GM19395 (cell line): ENCODE results near the gene PSTPIP2.
"Not testable (repeated sequence)": the region's sequence is repeated elsewhere in the genome, so short reads cannot be mapped to it uniquely, and the experiment has no call there.

ENCODE experiments used
- ATAC-seq: cut with Tn5 transposase; IDR thresholded peaks from one replicate; pipeline ENCODE4 v1.9.1; 2021; ENCODE audit warnings: mild to moderate bottlenecking, moderate library complexity; ENCODE audit not compliant: unreplicated experiment

PSTPIP2 gene

DNA sequence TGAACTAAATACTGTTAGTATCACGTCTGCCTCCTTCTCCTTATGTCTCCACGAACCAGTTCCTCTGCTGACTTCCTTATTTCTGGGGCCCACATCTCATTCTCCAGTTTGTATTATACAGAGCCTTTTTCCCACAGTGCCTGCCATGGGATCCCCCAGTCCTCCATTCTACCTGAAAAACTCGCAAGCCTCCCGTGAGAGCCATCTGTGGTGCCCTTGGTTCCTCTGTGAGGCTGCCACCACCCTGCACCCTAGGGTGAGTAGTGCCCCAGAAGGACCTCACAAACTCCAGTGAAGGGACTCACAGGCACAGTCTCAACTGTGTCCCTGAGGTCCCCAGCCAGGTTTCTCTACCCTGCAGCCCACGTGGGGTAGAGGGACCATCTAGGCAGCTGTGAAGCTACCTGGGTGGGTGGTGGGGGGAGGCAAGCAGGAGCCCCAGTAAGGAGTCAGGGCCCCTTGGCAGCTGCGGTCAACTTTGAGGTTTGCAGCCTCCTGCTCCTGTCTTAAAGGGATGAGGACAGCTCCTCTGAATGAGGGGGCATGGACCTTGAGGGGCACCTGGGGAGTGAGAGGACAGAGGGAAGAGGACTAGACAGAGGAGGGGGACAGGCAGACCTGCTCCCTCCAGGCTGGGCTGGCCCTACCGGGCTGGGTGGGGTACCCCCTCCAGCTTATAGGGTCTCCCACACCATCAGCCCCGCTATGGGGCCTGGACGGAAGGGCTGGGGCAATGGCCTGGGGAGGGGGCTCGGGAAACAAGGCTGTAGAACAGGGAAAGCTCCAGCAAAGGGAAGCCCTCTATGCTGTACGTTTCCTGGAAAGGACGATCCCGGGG, 1.0 kb downstream of the PSTPIP2 start:
- peak; percentile 28 for ATAC-seq

DNA sequence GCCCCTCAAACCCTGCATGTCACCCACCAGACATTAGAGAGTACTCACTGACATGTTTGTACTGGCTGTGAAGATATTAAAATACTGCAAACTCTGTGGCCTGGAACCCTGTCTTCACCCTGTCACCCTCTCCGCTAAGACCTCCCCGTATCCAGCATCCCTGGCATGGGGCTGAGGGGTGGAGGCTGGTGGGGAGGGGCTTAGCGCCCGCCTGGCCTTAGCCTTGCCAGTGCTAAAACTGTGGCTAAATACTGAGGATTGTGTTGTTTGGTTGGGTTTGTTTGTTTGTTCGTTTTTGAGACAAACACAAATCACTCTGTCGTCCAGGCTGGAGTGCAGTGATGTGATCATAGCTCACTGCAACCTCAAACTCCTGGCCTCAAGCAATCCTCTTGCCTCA, 1.8 kb downstream of the PSTPIP2 start:
- ATAC-seq, result no peak

DNA sequence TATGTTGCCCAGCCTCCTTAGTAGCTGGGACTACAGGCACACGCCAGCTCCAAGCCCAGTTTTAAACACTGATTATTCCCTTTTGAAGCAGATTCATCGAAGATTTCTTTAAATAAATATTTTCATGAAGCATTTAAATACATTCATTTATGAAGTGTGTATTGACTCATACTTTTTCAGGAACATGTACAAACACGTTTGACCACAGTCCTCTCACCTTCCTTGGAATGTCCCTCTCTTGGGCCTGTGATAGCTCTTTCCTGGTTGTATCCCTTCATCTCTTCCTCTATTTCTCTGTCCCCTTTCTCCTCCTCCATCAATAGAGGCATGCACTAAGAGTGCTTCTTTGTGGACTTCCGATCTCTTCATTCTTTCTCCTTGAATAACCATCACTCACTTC, 2.5 kb downstream of the PSTPIP2 start:
- ATAC-seq, result no peak

DNA sequence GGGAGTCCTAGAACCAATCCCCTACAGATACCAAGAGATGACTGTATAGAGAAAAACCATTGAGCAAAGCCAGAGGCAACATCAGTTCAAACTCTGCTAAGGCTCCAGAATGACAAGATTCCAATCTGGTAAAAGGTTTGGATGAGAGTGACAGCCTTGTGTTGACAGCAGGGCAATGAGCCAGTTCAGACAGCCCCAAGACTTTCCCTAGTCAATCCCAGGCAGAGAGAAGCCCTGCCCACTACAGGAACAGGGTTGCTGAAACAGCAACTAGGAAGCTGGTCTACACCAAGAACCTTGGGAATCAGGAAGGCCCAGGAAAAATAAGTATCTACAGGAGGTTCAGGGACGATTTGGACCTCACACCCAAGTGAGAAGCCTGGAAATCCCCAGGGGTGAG, 3.3 kb downstream of the PSTPIP2 start:
- ATAC-seq, result no peak

DNA sequence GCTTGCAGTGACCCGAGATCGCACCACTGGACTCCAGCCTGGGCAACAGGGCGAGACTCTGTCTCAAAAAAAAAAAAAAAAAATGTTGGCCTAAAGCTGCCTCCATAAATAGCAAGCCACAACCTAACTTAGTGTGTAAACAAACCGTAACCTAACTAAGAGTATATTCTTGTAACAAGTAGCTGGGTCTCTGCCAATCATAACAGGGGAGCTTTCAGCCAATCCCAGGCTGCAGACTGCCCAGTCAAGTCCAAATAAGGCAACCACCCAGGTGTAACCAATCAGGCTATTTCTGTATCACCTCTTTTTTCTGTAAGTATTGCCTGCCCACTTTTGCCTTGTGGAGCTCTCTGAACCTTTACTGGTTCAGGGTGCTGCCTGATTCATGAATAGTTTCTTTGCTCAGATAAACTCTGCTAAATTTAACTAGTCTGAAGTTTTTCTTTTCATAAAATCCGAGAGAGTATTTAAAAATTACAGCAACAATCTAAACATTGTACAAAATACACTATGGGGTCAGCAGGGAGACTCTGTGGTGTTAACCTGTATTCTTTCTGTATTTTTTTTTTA, 4.5 kb downstream of the PSTPIP2 start:
- ATAC-seq, result no peak

DNA sequence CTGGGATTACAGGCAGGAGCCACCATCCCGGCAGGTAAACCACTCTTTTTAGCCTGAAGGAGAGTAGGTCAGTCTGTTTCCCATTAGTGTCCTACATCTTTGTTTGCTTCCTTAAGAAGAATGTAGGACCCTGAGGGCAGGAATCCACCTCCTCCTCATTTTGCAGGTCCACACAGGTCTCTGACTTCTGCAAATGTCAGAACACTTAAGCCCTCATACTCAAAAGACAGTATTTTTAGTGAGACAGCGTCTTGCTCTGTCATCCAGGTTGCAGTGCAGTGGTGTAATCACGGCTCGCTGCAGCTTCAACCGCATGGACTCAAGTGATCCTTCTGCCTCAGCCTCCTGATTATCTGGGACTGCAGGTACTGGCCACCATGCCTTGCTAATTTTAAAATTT, 9.3 kb downstream of the PSTPIP2 start:
- no peak for ATAC-seq

DNA sequence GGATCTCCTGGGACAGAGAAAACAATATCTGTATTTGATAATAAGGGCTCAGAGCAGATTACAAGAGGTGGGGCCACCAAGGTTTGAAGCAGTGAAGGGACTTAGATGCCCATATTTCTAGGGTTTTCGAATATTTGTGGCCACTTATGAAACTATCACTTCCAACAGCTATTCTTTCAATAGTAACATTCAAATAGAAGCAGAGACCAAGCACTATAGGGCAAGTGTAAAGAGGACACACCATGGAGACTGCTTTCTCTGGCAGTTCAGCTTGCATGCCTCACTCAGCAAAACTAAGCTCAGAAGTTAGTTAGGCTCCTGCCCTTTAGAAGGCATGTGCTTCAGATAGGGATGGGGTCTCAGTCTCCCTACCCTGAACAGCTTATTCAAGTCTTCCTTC, 10.3 kb downstream of the PSTPIP2 start:
- no peak for ATAC-seq

DNA sequence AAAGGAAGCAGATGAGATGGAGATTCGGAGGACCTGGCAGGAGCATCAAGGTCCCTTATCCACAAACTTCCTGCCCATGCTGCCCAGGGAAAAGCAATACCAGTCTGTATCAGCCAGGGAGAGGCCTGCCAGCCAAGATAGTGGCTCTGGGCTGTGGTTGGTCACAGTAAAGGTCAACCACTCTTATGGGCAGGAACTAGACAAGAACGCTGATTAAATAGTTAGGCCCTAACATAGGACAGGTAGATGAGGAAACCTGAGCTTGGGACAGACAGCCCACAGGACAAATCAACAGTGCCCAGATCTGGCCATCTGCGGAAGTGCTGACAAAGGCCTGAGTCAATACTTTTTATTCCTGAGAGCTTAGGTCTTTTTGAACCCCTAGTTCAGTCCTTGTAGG, 10.7 kb downstream of the PSTPIP2 start:
- ATAC-seq, result no peak

DNA sequence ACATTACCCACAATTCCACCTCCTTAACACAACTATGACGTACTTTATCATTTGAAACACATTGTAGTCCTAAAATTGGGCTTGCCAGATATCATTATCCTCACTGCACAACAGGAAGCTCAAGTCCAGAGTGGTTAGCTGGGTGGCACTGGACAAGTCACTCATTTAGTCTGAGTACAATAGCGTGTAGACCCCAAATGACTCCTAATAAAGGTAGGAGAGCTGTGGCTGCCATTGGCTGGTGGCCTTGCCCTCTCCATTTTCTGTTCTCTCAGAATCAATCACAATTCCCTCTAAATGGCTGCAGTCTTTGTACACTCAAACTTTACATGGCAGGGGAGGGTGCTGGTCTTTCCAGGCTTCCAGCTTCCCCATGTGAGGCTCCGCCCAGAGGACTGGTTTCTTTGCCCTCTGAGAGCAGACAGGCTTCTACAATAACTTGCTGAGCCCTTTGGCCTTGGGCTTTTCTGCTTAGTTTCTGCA, 11.7 kb downstream of the PSTPIP2 start:
- ATAC-seq, result no peak

DNA sequence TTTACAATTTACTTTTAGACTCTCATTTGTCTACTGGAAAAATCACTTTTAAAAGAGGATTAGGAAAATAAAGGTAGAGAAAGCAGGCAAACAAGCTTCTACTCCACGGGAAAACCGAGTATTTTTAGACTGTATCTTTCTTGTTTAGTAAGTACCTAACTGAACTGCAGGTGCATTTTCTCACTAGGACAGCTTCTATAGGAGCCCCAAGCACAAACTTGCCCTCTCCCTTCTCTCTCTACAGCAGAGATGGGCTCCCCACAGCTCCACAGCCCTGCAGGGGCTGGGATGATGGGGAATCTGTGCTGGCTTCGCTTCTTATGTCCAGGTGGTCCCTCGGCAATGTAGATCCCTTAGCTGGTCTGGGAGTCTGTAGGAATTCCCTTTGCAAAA, 16.2 kb downstream of the PSTPIP2 start:
- ATAC-seq, result no peak

DNA sequence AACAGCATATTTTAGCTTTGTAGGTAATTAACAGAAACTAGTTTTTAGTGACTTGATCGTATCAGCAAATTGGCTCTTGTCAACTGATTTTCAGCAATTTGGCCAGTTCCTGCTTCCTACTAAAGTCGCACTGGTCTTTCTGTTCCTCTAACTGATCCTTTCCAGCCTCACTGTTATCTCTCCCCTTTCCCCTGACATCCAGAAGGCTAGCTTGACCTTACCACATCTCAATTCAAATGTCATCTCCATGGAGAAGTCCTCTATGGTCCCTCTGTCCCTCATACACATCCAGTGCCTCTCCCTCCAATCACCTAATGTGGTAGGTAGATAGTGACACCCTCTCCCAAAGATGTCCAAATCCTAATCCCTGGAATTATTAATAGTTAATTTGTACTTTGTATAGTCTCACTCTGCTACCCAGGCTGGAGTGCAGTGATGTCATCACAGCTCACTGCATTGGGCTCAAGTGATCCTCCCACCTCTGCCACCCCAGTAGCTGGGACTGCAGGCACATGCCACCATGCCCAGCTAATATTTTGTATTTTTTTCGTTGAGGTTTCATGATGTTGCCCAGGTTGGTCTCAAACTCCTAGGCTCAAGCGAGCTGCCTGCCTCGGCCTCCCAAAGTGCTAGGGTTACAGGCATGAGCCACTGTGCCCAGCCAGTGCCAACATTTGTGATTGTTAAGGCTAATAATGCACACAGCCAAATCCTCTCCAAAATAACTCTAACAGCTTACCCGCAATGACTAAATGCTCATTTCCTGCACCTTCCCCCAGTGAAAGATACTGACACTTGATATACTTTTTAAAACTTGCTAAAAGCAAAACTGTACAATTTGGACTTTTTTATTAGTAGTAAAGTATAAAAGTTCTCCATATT, 16.9 kb downstream of the PSTPIP2 start:
- no peak for ATAC-seq

DNA sequence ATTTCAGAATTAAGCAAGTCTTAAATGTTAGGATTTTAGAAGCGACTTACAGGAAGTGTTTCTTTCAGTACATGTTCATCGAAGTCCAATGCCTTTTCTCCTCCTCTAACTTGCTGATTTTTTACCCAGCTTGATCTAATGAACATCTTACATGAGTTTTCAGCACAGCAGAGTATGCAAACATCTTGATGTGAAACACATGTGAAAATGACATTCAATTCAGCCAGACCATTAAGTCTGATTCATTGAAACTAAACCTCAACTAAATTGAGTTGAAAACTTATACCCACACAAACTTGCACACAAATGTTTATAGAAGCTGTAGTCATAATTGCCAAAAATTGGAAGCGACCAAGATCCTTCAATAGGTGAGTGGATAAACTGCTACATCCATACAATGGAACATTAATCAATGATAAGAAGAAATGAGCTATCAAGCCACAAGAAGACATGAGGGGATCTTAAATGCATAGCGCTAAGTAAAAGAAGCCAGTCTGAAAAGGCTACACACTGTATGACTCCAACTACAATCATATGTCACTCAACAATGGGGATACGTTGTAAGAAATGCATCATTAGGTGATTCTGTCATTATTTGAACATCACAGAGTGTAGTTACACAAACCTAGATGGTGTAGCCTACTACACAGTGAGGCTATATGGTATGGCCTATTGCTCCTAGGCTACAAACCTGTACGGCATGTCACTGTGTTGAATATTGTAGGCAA, 18.5 kb downstream of the PSTPIP2 start:
- no peak for ATAC-seq

DNA sequence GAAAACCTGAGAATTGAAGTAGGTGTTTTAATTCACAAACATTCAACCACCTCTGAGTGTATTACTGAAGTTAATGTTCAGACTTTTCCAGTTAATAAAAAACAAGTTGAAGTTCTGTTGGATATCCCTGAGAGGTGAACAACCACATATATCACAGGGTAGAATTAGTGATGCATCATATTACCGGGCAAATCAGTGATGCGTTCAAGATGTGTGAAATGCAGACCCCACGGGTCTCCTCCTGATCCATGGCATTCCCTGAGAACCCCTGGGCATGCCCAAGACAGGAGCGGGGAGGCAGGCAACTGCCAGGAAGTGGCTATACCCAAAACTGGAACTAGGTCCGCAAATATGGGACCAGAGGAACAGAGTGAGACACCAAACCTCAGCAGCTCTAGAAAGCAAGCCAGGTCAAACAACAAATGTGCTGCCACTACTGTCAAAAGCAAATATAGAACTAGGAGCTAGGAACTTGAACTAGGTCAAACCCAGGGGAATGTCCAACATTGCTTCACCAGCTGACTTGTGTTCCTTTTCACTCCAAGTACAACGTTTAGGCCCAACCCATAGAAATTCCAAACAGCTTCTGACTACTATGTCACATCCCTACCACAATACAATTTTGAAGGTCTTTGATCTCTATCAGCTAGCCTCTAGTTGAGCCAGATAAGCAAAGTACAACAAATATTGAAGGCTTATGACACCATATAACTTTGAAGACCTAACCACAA, 20.2 kb downstream of the PSTPIP2 start:
- ATAC-seq, result no peak

DNA sequence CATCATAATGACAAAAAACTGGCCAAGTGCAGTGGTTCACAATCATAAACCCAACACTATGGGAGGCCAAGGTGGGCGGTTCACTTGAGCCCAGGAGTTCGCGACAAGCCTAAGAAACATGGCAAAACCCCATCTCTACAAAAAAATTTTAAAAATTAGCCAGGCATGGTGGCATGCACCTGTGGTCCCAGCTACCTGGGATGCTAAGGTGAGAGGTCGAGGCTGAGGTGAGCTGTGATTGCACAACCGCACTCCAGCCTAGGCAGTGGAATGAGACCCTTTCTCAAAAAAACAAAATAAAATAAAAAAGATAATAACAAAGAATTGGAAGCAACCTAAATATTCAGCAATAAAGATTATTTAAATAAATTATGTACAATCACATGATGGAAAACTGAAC, 21.8 kb downstream of the PSTPIP2 start:
- no peak for ATAC-seq

DNA sequence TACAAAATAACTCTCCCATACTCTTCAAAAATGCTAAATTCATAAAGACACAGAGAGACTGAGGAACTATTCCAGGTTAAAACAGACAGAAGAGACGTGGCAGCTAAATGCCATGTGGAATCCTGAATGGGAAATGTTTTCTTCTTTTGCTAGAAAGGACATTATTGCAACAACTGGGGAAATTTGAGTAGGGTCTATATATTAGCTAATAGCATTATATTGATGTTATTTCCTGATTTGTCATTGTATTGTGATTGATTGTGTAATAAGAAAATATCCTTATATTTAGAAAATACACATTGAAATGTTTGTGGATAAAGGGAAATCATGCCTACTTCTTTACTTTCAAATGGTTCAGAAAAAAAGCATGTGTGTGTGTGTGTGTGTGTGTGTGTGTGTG, 23.4 kb downstream of the PSTPIP2 start:
- ATAC-seq, result no peak

DNA sequence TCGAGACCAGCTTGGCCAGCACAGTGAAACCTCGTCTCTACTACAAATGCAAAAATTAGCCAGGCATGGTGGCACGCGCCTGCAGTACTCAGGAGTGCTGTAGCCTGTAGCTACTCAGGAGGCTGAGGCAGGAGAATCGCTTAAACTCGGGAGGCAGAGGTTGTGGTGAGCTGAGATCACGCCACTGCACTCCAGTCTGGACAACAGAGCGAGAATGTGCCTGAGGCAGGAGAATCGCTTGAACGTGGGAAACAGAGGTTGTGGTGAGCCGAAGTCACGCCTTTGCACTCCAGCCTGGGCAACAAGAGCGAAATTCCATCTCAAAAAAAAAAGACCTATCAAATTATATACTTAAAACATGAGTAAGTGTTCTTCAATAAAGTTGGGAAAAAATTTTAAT, 24.7 kb downstream of the PSTPIP2 start:
- not testable (repeated sequence) for ATAC-seq

DNA sequence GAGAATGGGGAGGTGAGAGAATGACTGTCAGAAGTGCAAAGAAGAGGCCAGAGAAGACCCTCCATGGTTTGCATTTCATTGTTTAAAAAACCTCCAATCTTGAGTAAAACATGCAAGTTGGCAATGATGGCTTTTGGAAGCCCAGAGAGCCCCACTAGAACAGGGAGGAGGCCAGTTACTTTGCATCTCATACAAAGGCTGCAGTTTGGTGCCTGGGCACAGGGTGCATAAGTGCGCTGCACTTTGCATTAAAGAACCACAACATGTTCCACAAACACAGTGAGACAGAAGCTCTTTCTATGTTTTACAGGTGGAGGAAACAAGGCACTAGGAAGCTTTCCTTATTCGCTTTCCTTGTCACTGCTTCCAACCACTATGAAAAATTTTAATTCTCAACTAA, 25.4 kb downstream of the PSTPIP2 start:
- no peak for ATAC-seq

DNA sequence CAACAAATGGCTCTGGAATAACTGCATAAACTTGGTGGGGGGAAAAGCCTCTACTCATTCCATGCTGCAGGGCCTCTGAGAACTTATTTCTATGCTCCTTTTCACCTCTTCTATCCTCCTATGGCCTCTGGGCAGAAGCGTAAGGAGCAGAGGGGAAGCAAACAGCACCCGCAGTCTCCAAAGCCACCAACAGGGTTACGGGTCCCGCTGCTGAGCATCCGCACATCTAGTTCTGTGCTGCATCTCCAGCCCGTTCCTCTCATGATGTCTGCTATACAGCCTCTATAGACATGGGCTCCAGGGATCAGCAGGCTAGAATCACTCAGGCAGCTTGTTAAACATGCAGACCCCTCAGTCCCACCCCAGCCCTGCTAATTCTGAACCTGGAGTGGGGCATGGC, 25.9 kb downstream of the PSTPIP2 start:
- ATAC-seq, result no peak

DNA sequence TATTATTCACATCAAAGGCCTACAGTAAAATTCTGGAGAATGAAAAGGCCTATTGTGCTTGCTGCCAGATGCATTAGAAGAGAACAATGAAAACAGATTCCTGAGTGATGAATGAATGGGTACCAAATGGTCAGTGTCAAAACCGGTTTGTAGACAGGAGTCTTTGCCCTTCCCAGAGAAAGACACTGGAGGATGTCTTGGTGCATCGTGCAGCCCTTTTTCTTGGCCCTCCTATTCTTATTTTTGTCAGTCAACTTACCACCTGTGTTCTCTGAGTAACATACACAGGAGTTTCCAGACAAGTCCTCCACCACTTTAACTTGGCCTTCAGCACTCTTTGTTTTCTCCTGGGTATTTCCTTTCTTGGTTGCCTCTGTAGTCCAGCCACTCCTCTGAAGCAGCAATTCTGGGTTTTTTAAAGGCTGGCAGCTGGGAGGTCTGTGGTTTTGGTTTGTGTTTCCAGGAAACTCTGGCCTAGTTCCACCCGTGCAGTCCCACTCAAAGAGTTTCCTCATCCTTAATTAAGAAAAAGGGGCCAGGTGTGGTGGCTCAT, 29.4 kb downstream of the PSTPIP2 start:
- no peak for ATAC-seq

DNA sequence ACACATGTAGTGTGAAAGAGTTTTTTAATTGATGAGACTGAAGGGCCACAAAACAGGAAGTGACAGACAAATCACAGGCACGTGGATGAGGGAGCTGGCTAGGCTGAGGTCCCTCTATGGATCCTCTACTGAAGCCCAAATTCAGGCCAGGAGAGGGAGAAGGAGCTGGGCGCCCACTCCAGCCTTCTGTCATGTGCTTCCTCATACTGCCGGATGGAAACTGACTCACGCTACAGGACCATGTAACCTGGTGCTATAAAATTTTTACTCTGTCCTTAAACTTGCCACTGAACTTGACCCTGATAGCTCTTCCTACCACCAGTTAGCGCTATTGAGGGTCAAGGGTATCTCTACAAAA, 31.3 kb downstream of the PSTPIP2 start:
- no peak for ATAC-seq
